Measurements from ENCODE around the gene BTD. TPM values are rescaled to one million over a fixed set of nuclear protein-coding genes. Genes with fewer than 3 reads are reported as not detected.
A peak's percentile ranks its signal among the peaks of the same experiment; 100 is the strongest.

Gene BTD, protein sequence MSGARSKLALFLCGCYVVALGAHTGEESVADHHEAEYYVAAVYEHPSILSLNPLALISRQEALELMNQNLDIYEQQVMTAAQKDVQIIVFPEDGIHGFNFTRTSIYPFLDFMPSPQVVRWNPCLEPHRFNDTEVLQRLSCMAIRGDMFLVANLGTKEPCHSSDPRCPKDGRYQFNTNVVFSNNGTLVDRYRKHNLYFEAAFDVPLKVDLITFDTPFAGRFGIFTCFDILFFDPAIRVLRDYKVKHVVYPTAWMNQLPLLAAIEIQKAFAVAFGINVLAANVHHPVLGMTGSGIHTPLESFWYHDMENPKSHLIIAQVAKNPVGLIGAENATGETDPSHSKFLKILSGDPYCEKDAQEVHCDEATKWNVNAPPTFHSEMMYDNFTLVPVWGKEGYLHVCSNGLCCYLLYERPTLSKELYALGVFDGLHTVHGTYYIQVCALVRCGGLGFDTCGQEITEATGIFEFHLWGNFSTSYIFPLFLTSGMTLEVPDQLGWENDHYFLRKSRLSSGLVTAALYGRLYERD
- total RNA-seq (2014; rRNA removed; shearing (Covaris generic)) = 37.7 and 38.5 TPM in 2 replicates

DNA sequence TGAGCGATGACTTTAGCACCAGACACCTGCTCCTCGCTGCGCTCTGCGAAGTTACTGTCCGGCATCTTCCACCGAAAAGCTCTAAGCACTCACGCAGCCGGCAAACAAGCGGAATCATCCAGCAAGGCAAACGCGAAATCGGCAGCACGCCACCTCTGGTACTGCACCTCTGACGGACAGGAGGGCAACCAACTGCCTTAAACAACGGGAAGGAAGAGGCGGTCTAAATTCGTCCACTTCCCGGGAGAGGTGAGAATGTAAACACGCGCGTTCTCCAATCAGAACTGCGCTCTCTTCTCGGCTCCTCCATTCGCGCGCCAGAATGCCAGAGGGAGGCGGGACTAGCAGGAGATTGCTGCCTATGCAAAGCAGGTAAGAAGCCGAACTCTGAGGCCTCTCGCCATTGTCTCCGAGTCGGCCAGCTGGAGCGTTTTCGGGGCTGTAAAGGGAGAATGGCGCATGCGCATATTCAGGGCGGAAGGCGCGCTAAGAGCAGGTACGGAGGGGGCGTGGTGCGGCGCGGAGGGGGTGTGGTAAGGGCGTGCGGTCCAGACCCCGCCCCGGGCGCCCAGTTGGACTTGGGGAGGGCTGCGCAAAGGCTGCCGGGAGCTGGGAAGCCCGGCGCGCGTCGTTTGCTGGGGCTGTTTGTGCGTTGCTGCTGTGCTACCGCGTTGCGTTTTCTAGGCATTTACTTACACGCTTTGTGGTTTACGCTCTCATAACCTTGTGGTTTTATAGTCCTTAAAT, at the start of gene BTD, which contains the start of gene HACL1:
TSS of gene BTD (plus strand) at position 347 of the 747 bp plus-strand sequence. CDS start 33,695 bp downstream, outside the sequence.
TSS of gene HACL1 (minus strand) at position 171 of the 747 bp plus-strand sequence. CDS start at position 65, 106 bp downstream.
- peak; percentile 99 for DNase-seq (ENCODE audit: low read depth)

DNA sequence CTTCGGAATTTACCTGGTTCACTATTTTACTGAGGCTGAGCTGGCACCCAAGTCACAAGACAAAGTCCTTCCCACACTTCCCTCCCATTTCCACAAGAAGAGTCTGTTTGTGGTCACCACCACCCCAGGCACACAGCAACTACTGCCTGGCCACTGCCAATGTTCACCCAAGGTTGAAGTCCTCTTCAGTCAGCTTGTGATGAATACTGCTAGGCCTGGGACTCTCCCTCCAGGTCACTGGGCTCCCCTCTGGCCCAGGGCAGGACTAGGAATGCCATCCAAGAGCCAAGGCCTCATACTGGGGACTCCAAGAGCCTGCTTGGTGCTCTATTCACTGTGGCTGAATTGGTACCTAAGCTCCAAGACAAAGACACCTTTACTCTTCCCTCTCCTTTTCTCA, 49.6 kb upstream of the BTD start:
- DNase-seq (ENCODE audit: low read depth) = no peak

DNA sequence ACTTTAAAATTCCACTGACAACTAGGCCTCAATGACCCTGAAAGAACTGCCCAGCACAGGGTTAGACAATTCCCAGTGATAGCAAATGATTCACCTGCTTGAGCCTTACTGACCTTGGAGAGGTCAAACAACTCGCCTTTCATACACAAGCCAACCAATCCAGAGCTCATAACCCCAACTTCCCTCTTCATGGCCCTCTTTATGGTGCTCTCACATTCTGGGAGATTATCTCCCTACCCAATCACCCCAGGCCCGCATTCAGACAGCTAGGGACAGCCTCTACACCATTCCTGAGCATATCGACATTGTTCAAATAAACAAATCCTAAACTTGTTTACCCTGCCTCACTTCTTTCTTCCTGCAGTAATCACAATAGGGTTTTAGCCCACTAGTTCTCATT, 47.8 kb upstream of the BTD start:
- DNase-seq (ENCODE audit: low read depth) = no peak

DNA sequence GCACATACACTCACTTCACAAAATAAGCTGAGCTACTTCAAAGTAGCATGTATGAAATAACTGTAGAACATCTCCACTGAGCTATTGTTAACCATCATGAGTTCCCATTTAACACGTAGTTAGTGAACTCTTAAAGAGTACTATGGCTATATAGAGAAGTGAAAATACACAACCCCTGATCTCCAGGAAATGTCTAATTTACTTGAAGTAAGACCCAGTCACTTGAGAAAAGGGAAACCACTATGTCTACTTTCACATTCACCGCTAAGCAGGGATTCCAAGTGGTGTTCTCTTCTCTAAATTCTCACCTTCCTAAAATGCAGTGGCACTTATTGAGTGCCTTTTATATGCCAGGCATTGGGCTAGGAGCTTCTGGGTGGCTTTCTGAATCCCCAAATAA, 45.0 kb upstream of the BTD start:
- no peak for DNase-seq (ENCODE audit: low read depth)

DNA sequence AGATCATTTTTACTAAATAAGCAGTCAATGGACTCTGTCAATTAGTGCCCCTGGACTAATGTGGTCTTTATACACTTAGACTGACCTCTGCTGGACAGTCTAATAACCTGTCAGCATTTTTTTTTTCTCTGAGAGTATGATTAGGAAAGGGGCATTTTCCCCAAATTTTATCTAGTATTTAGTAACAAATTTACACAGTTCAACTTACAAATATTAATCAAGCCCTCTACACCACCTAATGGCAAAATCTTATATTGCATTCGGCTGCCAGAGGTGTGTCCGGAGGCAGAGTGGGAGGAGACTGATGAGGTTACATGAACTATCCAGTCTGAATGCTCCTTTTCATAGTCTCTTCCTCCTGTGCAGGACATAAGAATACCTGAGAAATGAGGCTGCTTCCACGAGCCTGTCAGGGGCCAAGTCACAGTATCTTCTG, 44.0 kb upstream of the BTD start:
- peak; percentile 67 for DNase-seq (ENCODE audit: low read depth)

DNA sequence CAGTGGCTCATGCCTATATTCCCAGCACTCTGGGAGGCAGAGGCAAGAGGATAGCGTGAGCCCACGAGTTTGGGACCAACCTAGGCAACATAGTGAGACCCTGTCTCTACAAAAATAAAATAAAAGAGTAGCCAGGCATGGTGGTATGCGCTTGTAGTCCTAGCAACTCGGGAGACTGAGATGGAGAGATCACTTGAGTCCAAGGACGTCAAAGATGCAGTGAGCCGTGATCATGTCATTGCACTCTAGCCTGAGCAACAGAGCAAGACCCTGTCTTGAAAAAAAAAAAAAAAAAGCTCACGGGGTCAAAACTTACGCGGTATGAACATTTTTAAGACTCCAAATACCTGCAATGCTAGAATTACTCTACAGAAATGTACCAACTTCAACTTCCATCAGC, 43.0 kb upstream of the BTD start:
- no peak for DNase-seq (ENCODE audit: low read depth)

DNA sequence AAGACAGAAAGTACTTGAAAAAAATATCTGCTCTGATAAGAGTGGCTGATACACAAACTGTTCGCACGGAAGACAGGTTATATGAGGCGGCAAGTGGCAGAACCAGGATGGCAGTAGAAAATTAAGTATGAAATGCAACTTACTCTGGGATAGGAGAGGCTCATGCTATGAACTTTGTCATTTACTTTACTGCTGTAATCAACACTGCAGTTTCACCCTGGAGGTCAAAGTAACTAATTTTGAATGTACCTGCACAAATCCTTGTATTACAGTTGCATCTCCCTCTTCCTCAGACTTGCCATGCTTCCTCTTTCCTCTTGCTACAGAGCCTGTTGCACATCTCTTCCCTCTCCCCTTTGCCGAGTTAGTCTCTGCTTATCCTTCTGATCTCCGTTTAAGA, 39.0 kb upstream of the BTD start:
- DNase-seq (ENCODE audit: low read depth) = no peak

DNA sequence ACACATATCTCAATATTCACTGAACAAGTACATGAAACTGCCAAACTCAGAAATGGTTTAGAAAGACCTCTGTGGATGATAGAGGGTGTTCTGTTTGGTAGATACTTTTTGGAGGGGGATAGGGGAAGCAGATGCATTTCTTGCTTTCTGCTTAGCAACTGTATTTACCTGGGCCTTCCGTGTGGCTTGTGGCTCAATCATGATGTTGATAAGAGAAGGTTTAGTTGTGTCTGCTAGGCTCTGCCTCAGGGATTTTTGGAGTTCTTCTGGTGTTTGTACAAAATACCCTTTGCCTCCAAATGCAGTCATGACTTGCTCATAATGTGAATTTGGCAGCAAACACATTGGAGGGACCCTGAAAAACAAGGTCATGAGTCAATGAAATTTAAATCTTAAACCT, 38.4 kb upstream of the BTD start:
- no peak for DNase-seq (ENCODE audit: low read depth)

DNA sequence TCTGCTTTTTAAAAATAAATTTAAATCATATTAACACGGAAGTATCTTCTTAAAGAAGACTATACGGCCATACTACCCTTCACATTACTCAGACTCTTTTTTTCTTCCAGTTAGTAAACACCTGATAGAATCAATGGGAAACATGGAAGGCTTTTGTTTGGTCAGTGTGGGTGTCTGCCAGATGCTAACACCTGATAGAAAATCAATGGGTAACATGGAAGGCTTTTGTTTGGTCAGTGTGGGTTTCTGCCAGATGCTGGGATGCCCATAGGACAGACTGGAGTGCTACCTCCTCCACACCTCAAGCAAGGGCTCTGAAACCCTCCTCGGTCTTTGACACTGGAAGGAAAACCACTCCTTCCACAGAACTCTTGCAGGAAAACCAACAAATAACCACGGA, 29.4 kb upstream of the BTD start:
- no peak for DNase-seq (ENCODE audit: low read depth)

DNA sequence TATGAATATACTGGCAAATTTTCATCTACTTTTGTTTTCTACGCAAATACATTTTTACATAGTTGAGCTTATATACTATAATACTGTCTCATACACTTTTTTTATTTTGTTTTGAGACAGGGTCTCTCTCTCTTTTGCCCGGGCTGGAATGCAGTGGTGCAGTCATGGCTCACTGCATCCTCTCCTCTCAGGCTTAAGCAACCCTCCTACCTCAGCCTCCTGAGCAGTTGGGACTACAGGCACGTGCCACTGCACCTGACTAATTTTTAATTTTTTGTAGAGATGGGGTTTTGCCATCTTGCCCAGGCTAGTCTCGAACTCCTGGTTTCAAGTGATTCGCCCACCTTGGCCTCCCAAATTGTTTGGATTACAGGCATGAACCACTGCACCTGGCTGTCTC, 26.1 kb upstream of the BTD start:
- no peak for DNase-seq (ENCODE audit: low read depth)

DNA sequence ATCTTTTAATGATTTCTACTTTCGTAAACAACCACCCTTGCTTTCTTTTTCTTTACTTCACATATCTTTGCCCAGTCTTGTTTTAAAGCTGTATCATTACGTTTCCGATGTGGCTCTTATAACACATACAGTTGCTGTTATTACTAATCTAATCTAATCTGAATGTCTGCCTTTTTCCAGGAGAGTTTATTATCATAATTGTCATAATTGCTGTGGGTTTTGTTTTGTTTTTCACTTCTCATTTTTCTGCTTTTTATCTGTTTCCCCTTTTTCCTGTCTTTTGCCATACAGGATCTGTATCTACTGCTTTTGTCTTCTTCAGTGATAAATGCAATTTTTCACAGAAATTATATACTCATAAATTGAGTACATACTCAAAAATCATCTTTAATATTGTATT, 25.1 kb upstream of the BTD start:
- no peak for DNase-seq (ENCODE audit: low read depth)

DNA sequence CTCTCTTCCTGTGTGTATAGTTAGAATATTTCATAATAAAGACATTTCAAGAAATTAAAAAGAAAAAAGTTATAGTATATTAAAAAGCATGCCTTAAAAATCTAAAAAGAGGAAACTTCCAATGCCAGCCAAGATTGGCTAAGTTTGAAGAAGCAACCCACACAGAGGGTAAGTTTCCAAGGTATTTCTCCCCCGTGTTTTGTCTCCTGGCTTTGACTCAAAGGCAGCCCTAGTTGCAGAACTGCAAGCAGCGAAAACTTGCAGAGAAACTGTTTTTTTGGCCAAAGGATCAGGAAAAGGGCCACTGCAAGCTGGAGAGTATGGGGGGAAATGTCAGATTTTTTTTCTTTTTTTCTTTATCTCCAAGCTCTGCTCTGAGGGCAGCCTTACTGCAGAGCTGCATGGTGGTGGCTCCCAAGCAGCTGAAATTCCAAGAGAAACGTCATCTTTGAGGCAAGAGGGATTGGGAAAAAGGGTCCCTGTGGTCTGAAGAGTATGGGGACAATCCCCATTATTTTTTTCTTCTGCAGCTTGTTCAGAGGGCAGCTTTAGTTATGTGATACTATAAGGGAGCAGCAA, 23.2 kb upstream of the BTD start:
- no peak for DNase-seq (ENCODE audit: low read depth)

DNA sequence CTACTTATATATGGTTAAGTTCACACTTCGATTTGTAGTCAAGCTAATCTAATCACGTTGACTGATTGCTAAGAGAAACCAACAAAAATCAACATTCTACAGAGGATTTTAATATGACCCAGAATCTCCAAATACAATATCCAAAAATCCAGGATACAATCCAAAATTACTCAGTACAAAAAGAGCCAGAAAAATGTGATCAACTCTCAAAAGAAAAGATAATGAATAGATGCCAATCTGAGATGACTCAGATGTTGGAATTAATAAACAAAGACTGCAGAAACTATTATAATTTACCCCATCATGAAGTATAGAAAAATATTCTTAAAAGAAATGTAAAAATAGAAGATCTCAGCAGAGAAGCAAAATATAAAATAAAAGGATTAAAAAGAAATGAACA, 22.5 kb upstream of the BTD start:
- DNase-seq (ENCODE audit: low read depth) = no peak

DNA sequence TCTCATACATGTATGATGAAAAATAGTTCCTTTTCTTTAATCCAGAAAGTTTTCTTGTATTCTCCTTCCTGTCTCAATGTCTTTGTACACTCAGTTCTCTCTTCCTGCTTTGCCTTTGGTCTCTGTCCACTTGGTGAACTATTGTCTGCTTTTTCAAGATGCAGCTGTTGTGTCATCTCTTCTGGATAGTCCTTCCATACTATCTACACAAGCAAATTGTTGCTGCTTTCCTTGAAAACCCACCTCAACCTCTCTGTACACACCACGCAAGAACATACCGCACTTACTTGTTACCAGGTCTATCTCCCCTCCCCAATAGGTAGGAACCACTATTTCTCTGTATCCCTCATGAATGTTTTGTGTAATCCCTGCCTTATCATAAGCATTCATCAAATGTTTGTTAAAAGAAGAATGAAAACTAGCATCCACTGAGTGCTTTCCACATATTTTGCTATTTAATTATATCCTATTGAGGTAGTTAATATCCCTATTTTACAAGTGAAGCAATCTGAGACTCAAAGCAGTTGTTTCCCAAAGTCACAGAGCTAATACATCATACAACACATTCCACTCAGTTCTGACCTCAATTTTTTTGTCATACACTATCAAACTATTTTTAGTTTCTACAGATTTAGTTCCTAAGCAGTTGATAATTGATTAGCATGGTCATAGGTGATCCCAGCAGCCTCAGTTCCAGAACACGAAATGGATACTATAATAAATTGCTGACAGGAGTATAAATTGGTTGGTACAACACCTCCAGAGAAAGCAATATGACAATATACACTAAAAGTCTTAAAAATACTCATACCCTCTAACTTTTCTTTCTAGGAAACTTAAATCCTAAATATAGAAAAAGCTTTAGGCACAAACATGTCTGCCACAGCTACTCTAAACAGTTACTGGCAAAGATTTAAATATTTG, 19.8 kb upstream of the BTD start:
- no peak for DNase-seq (ENCODE audit: low read depth)

DNA sequence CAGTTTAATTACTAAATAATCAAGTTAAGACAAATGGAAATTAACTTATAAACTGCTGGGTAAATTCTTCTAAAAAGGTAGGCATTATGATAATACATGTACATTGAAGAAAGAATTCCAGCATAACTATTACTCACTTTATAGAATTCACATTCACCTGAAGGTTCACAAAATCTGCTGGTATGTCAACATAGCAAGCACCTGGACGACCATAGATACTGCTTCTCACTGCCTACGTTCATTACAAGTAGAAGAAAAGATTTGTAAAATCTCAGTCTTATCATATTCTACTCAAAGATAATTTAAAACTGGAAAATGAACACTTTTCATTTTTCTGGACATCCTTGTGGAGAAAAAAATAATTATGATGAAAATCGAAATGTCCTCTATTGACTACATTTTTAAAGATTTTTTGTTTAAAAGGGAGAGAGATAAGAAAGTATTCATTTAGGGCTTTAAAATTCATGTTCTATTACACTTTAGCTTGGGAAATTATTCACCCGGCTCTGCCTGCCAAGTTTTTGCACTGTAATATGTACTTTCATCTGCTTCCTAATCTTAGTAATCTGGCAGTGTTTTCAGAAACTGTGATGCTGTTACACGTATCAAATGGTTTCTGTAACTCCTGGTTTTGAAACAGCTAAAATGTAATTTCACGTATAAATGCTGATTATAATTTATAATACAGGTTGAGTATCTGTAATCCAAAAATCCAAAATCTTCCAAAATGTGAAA, 16.3 kb upstream of the BTD start:
- no peak for DNase-seq (ENCODE audit: low read depth)

DNA sequence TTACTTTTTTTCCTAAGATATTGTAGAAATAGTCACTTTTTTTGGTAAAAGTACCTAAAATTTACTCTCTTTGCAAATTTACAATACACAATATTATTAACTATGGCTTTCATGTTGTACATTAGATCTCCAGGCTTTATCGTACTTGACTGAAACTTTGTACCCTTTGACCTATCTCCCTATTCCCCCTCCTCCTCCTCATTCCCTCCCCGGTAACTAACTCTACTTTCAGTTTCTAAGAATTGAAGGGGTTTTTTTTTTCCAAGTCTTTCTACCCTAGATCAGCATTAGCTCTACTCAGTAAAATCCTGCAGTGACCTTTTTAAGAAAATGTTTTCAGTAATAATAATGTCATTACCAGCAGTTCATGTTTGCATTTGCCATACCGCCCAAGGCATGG, 10.3 kb upstream of the BTD start:
- DNase-seq (ENCODE audit: low read depth) = no peak

DNA sequence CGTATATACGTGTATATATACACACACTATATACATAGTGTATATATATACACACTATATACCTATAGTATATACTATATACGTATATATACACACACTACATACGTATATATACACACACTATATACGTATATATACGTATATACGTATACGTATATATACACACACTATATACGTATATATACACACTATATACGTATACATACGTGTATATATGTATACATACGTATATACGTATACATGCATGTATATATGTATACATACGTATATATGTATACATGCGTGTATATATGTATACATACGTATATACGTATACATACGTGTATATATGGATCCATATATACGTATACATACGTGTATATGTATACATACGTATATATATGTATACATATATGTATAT, 9.6 kb upstream of the BTD start:
- DNase-seq (ENCODE audit: low read depth) = no peak

DNA sequence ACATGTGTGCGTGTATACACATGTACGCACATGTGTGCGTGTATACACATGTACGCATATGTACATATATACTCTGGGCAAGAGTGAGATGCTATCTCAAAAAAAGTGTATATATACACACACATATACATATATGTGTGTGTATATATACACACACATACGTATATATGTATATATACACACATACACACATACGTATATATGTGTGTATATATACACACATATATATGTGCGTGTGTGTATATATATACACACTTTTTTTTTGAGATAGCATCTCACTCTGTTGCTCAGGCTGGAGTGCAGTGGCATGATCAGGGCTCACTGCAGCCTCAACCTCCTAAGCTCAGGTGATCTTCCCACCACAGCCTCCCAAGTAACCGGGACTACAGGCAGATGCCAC, 8.6 kb upstream of the BTD start:
- no peak for DNase-seq (ENCODE audit: low read depth)

DNA sequence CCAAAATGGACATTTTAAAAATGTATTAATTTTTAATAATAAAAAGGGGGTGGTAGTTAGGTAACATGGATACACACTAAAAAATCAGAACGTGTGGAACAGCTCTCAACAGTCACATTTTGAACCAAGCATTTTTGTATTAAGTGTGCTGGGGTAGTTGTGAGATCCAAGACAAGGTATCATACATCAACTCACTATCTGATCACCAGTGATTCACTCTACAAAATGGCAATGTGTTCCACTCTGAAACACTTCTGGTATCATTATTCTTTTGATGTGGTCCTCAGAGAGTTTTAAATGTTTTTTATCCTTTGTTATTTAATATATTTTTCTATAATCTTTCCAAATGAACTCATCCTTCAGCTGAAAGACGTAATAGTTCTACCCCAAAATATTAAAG, 5.6 kb upstream of the BTD start:
- no peak for DNase-seq (ENCODE audit: low read depth)

DNA sequence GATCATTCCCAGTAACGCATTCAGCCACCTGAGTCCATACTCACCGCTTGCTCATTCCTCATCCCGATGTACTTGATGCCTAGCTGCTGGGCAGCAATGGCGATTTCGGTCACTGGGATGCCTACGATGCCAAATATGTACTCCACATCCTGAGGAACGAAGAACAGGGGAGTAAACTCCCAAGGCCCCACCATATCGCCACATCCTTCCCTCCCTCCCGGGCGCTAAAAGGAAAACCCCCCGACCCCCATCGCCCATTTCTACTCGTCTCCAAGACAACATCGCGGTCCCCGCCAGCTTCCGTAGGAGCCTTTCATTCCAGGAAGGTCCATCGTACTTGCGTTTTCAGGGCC, 523 bp upstream of the BTD start:
- peak; percentile 16 for DNase-seq (ENCODE audit: low read depth)

DNA sequence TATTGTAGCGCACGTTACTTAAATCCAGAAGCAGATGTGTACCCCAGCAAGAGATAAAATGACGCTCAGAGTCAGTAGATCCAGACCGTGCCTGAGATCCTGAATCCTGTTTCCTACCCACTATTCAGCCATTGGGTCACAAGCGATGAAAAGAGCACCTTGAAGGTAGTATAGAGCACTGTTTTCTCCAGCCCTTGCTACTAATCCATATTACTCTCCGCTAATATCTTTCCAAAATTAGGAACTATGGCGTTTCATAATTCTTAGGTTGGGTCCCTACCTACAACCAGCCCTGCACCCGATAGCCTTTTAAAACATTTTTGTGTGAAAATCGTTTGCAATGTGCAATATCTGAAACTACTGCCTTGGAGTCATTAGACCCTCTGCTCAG, 596 bp downstream of the BTD start:
- DNase-seq (ENCODE audit: low read depth) = no peak

Data from RPMI7951 (cell line).